Hepatocyte (in vitro differentiated cells): ENCODE results near the gene TMEM135. TPM values are rescaled to one million over a fixed set of nuclear protein-coding genes. Genes with fewer than 3 reads are reported as not detected.

Source experiments
- DNase-seq: peaks from one replicate; pipeline ENCODE4 v3.0.0-alpha.2; 2016; ENCODE audit warnings: low spot score
- H2AFZ ChIP-seq: fragments of 200-600 bp; sonication (generic); 2 replicates; pipeline ENCODE4 v1.6.0; 2016; ENCODE audit warnings: antibody characterized with exemption, mild to moderate bottlenecking
- H3K27ac ChIP-seq: fragments of 200-600 bp; sonication (generic); 2 replicates; pipeline ENCODE4 v1.5.1; 2016; ENCODE audit warnings: mild to moderate bottlenecking
- H3K27me3 ChIP-seq: fragments of 200-600 bp; sonication (generic); 2 replicates; pipeline ENCODE4 v1.6.1; 2016
- H3K36me3 ChIP-seq: fragments of 200-600 bp; sonication (generic); replicated peaks from 2 replicates; pipeline ENCODE4 v1.5.1; 2016; ENCODE audit warnings: low read depth; ENCODE audit not compliant: insufficient read depth
- H3K4me1 ChIP-seq: fragments of 200-600 bp; sonication (generic); 2 replicates; pipeline ENCODE4 v1.5.1; 2016; ENCODE audit warnings: mild to moderate bottlenecking, moderate library complexity; ENCODE audit not compliant: insufficient read depth
- H3K4me2 ChIP-seq: fragments of 200-600 bp; sonication (generic); 2 replicates; pipeline ENCODE4 v1.6.0; 2016
- H3K4me3 ChIP-seq: fragments of 200-600 bp; sonication (generic); 2 replicates; pipeline ENCODE4 v1.5.1; 2016; ENCODE audit warnings: mild to moderate bottlenecking
- H3K79me2 ChIP-seq: fragments of 200-600 bp; sonication (generic); 2 replicates; pipeline ENCODE4 v1.6.0; 2017; ENCODE audit warnings: mild to moderate bottlenecking
- H3K9me2 ChIP-seq: fragments of 200-600 bp; sonication (generic); replicated peaks from 2 replicates; pipeline ENCODE4 v1.6.0; 2017; ENCODE audit warnings: mild to moderate bottlenecking; ENCODE audit not compliant: insufficient read depth
- H3K9me3 ChIP-seq: fragments of 200-600 bp; sonication (generic); 2 replicates; pipeline ENCODE4 v1.5.1; 2016; ENCODE audit warnings: low read depth, mild to moderate bottlenecking
- H4K20me1 ChIP-seq: fragments of 200-600 bp; sonication (generic); 2 replicates; pipeline ENCODE4 v1.6.0; 2016; ENCODE audit warnings: mild to moderate bottlenecking; ENCODE audit not compliant: insufficient read depth, poor library complexity, severe bottlenecking
- EZH2 ChIP-seq: fragments of 200-600 bp; sonication (generic); IDR thresholded peaks from 2 replicates; pipeline ENCODE4 v1.6.1; 2016; ENCODE audit warnings: antibody characterized with exemption, mild to moderate bottlenecking, borderline replicate concordance
- EZH2phosphoT487 ChIP-seq: fragments of 200-600 bp; sonication (generic); IDR thresholded peaks from one replicate; pipeline ENCODE4 v1.6.1; 2018; ENCODE audit warnings: antibody characterized with exemption, mild to moderate bottlenecking, low read depth, moderate library complexity; ENCODE audit not compliant: unreplicated experiment, severe bottlenecking
- WGBS: methylation state at CpG from one replicate; pipeline ENCODE4 v1.1.6; 2016; ENCODE audit warnings: low lambda C conversion rate; ENCODE audit errors: missing lambda C conversion rate; 5-methylcytosine and 5-hydroxymethylcytosine counted together
- polyA plus RNA-seq: library from polyadenylated mRNA; unstranded; fragments of >200 nt; fragmentation: Nextera tagmentation; extraction: Ambion mirVana; gene quantifications from 2 replicates; pipeline ENCODE4 v1.2.1, GENCODE V29; 2016
- total RNA-seq: library from RNA; depleted of rRNA; stranded (reverse); fragments of >200 nt; gene quantifications from 2 replicates; pipeline ENCODE4 v1.2.3, GENCODE V29; 2014
- TF ChIP-seq, protein P1 (sequence below): fragments of 200-600 bp; sonication (generic); IDR thresholded peaks from 2 replicates; pipeline ENCODE4 v1.5.1; 2016; ENCODE audit warnings: antibody characterized with exemption, mild to moderate bottlenecking; ENCODE audit not compliant: poor library complexity

TMEM135 gene
- total and polyA plus RNA-seq, 2 experiments from 2014 or later, result 26.7 to 52.0 TPM

DNA sequence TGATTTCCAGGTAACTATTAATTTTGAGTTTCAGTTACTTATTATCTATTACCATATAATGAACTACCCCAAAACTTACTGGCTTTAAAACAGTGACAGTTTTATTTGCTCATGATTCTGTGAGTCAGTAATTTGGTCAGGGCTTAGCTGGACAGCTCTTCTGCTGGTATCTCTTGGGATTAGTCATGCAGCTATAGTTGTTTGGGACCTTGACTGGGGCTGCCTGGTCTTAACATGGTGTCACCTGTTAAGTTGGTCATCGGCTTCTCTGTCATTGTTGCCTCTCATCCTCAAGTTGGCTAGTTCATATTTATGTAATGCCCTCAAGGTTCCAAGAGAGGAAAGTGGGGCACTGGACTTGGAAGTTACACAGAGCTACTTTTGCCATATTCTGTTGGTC is 177.5 kb downstream of the TMEM135 start:
- no peak for DNase-seq
- no peak overlapping the region for H2AFZ ChIP-seq
- no peak overlapping the region for H3K27ac ChIP-seq
- H3K4me2 ChIP-seq, result no peak overlapping the region
- TF ChIP-seq, protein P1, sequence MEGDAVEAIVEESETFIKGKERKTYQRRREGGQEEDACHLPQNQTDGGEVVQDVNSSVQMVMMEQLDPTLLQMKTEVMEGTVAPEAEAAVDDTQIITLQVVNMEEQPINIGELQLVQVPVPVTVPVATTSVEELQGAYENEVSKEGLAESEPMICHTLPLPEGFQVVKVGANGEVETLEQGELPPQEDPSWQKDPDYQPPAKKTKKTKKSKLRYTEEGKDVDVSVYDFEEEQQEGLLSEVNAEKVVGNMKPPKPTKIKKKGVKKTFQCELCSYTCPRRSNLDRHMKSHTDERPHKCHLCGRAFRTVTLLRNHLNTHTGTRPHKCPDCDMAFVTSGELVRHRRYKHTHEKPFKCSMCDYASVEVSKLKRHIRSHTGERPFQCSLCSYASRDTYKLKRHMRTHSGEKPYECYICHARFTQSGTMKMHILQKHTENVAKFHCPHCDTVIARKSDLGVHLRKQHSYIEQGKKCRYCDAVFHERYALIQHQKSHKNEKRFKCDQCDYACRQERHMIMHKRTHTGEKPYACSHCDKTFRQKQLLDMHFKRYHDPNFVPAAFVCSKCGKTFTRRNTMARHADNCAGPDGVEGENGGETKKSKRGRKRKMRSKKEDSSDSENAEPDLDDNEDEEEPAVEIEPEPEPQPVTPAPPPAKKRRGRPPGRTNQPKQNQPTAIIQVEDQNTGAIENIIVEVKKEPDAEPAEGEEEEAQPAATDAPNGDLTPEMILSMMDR, result no peak
- no peak for TF ChIP-seq EZH2
- TF ChIP-seq EZH2phosphoT487, result no peak
- H3K4me3 ChIP-seq, result no peak overlapping the region
- no peaks in the 10 kb centered on the region for H4K20me1 ChIP-seq
- 100% methylated on average over 1 of the region's 1 CpG for WGBS
- H3K36me3 ChIP-seq, result no peaks in the 10 kb centered on the region
- no peaks in the 10 kb centered on the region for H3K27me3 ChIP-seq
- H3K9me3 ChIP-seq, result no peaks in the 10 kb centered on the region
- no peaks in the 10 kb centered on the region for H3K9me2 ChIP-seq
- H3K4me1 ChIP-seq, result no peaks in the 10 kb centered on the region
- H3K79me2 ChIP-seq, result peaks cover 5% of the 10 kb centered on the region

DNA sequence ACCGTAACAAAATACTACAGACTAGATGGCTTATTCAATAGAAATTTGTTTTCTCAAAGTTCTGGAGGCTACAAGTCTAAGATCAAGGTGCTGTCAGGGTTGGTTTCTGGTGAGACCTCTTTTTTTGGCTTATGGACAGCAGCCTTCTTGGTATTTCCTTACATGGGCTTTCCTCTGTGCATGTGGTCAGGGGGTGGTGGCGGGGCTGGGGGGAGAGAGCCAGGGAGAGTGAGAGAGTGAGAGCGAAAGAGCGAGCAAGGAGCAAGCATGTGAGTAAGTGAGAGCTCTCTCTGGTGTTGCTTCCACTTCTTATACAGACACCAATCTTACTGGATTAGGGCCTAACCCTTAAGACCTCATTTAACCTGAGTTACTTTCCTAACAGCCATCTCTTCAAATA is 181.5 kb downstream of the TMEM135 start:
- Histone ChIP-seq H3K4me3 (no peak overlapping the region), H3K4me2 (no peak overlapping the region), H3K27ac (no peak overlapping the region), H3K9me2 (no peaks in the 10 kb centered on the region), H3K36me3 (no peaks in the 10 kb centered on the region), H3K27me3 (no peaks in the 10 kb centered on the region), H3K9me3 (no peaks in the 10 kb centered on the region), H3K4me1 (no peaks in the 10 kb centered on the region), H3K79me2 (peaks cover 9% of the 10 kb centered on the region), H2AFZ (no peak overlapping the region), H4K20me1 (no peaks in the 10 kb centered on the region)
- WGBS, result 96% methylated on average over 4 of the region's 4 CpGs
- DNase-seq, result no peak
- TF ChIP-seq, protein P1, result no peak
- TF ChIP-seq EZH2, result no peak
- TF ChIP-seq EZH2phosphoT487, result no peak

DNA sequence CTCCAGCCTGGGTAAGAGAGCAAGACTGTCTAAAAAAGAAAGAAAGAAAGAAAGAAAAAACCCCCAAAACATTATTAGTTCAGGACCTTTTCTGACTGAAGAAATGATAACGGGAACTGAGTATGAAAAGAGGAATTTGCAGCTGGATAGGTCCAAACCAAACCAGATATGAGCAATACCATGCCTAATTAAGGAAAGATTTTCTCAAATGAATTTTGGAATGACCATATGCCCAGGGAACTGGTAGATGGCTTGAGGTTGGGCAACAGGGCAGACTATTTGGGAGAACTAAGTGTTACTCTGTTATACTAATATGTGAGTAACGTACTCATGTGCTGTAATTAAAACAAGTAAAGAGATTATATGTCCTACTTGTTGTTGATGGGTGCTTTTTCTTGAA is 186.1 kb downstream of the TMEM135 start:
- H3K4me1 ChIP-seq, result peaks cover 6% of the 10 kb centered on the region
- WGBS, result 96% methylated on average over 2 of the region's 2 CpGs

More for the DNA sequence above, 186.1 kb downstream of the TMEM135 start:
- TF ChIP-seq EZH2 (no peak), EZH2phosphoT487 (no peak)
- TF ChIP-seq, protein P1, result no peak
- peaks cover 4% of the 10 kb centered on the region for H3K79me2 ChIP-seq
- no peaks in the 10 kb centered on the region for H3K27me3 ChIP-seq
- no peaks in the 10 kb centered on the region for H3K36me3 ChIP-seq
- no peaks in the 10 kb centered on the region for H3K9me2 ChIP-seq
- H3K9me3 ChIP-seq, result no peaks in the 10 kb centered on the region
- no peak overlapping the region for H3K27ac ChIP-seq
- no peaks in the 10 kb centered on the region for H4K20me1 ChIP-seq
- no peak overlapping the region for H2AFZ ChIP-seq
- no peak for DNase-seq
- no peak overlapping the region for H3K4me3 ChIP-seq
- H3K4me2 ChIP-seq, result no peak overlapping the region
